LoVo (cell line): ENCODE results near the gene ACP4.
"Not testable (repeated sequence)": the region's sequence is repeated elsewhere in the genome, so short reads cannot be mapped to it uniquely, and the experiment has no call there.

ENCODE experiments used
- DNase-seq: peaks from one replicate; pipeline ENCODE4 v3.0.0-alpha.2; 2016; ENCODE audit warnings: low spot score

Gene ACP4

GRCh38 chr19:50797429-50797780, 7.2 kb downstream of the ACP4 start:
- DNase-seq = no peak

- DNase-seq = no peak
These were observed 7.8 kb downstream of the ACP4 start for GRCh38 chr19:50797781-50798658.

DNA sequence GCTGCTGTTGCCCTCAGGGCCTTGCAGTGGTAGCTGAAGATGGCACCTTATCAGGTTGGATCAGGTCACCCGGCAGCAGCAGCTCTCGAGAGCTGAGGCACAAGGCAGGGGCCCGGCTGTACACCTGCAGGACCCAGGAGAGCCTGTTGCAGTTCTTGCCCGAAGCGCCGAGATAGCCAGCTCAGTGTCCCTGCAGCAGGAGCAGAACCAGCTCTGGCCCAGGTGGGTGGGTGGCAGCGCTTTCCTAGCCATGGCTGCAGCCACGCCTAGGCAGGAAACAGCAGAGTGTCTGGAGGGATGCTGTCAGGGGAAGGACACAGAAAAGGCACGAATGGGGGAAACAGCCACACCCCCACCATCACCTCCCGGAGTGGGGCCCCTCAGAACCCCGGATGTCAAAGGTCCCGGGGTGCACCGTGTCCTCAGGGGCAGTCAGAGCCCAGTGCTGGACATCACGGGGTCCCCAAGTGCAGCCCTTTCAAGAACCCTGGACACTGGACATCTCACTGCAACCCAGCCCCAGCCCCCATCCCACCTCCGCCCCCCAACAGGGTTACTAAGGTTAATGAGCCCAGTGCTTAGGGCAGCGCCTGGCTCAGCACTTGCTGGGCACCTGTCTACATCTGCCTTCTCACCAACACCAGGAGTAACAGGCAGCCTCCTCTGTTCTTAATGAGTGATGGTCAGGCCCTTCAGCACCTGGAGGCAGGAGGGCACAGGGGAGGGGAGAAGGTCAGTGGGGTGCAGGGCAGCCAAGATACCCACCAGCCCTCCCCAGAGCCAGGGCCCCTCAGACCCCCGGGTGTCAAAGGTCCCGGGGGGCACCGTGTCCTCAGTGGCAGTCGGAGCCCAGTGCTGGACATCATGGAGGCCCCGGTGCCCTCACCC, 8.7 kb downstream of the ACP4 start:
- no peak for DNase-seq

DNA sequence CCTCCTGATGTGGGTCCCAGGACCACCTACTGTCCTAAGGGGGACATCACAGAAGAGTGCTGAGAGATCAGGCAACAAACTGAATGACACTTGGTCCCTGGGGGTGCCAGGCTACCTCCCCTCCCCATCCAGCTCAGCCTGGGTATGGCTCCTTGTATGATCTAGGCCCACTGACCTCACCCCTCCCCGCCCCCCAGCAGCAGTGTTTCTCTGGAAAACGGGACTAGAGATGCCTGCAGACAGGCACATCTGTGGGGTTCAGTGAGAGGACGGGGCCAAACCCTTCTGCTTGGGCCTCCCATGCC, 9.3 kb downstream of the ACP4 start:
- DNase-seq = no peak

GRCh38 chr19:50801107-50801506, 10.9 kb downstream of the ACP4 start:
- no peak for DNase-seq

DNA sequence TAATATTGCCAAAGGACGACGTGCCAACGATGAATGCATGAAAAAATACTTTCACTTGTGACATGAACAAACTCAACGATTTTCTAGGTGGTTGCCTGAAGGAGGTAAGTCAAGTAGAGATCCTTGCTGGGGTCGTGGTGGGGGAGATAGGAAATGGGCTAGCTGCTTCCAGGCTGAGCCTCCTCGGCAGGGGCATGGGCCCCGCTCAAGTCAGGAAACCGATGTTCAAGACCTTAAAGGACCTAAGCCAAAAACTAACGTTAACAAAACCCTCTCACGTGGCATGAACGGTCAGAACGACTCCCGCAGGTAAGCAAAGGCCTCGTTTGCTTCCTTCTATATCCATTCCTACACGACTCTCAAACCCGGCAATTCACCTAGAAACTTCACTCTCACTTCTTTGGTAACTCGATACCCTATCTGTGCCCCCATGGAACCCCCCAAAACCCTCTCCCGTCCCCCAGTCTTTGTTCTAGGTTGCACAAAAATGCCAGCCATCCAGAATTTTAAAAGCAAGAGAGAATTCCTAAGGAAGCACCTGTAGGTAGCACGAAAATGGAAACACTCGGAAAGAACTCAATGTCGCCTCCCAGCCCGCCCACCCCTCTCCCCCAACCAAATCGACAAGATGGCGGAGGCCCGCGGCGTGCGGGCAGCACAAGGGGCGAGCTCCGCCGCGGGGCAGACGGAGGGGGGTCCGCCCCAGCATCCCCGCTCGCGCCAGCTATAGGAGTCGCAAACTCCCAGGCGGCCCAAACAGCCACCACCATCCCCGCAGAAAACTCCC, 13.6 kb downstream of the ACP4 start:
- no peak for DNase-seq

DNA sequence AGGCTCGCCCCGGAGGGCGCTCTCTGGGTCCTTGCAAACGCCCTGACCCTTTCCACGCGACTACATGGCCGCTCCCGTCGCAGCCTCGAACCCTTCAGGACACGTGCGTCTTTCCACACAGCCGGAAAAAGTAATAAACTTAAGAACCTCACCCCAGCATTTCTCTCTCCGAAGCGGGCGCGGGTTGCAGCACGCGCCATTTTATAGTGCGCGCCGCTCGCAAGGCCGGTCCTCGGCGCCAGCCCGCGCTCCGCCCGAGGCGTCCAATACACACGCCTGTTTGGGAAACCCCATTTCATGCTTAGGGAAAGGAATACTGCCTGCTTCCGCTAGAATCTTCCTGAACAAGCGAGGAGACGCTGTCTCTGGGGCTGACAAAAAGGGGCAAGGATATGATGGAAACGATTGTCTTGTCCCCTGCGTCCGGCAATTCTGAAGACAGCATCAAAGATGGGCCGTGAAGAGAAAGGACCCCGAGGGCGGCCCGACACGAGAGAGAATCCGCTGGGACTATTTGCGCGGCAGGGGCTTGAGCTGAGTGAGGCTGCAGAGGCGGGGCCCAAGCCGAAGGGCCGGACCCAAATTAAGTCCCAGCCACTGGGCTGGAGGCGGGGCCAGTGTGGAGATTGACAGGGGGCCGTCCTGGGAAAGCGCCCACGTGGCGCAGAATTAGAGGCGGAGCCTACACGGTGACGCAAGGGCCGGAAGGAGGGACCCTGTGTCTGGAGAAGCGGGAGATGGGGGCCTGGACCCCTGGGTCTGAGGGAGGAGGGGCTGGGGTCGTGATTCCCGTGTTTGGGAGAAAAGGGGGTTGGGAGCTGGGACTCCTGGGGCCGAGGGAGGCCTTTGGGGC, 14.4 kb downstream of the ACP4 start:
- DNase-seq = peak; percentile 99

DNA sequence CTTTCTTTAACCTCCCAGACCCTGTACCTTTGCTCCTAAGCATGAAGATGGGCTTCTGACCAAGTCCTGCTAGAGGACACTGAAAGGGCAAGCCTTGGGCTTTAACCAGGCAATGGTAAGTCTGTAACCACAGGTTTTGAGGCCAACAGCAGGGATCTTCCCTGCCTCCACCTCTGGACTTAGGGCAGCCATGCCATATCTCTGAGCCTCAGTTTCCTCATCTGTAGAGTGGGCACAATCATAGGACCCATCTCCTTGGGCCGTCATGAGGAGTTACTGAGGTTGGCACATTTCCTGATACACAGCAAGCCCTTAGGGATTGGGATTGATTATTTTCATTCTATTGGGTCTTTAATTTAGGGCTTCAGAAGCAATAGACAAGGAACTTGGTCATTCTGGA, 18.6 kb downstream of the ACP4 start:
- DNase-seq = no peak

DNA sequence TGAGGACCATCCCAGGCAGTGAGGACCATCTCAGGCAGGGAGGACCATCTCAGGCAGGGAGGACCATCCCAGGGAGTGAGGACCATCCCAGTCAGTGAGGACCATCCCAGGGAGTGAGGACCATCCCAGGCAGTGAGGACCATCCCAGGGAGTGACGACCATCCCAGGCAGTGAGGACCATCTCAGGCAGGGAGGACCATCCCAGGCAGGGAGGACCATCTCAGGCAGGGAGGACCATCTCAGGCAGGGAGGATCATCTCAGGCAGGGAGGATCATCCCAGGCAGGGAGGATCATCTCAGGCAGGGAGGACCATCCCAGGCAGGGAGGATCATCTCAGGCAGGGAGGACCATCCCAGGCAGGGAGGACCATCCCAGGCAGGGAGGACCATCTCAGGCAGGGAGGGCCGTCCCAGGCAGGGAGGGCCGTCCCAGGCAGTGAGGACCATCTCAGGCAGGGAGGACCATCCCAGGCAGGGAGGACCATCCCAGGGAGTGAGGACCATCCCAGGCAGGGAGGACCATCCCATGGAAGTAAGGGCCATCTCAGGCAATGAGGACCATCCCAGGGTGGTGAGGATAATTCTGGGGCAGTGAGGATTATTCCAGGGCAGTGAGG, 21.5 kb downstream of the ACP4 start:
- DNase-seq = not testable (repeated sequence)

DNA sequence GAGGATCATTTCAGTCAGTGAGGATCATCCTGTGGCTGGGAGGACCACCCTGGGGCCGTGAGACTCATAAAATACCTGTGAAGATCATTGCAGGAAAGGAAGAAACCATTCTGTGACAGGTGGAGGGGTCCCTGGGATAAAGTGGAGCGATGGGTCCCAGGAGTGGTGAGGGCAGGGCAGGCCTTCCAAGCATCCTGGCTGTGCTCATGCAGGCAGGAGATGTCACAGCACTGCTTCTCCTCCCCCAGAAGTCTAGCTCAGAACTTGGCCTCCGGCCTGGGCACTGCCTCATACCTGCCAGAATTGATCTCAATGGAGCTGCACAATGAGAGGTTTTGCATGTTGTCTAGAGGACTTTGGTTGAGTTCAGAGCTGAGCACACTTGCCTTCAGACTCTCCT, 22.3 kb downstream of the ACP4 start:
- DNase-seq = no peak

GRCh38 chr19:50814883-50815282, 24.7 kb downstream of the ACP4 start:
- DNase-seq = no peak

DNA sequence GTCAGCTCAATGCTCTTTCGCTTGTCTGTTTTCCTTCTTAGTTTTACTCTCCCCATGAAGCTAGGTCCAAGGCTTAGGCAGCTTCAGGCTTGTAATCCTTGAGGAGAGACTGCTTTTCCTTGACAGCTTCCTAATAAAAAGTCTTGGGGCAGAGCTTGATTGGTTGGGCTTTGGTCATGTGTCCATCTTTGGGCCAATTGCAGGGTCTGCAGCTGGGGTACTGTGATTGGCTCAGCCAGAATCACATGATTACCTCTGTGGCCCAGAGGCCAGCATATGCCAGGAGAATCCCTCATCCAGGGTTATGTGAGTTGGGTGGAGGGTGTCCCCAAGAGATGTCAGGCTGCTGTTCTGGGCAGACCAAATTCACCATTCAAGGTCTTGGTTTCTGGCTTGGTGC, 25.2 kb downstream of the ACP4 start:
- no peak for DNase-seq

- DNase-seq = peak; percentile 76
These were observed 28.0 kb downstream of the ACP4 start for GRCh38 chr19:50817941-50818858.

- DNase-seq = no peak
These were observed 28.8 kb downstream of the ACP4 start for GRCh38 chr19:50818859-50819472.

DNA sequence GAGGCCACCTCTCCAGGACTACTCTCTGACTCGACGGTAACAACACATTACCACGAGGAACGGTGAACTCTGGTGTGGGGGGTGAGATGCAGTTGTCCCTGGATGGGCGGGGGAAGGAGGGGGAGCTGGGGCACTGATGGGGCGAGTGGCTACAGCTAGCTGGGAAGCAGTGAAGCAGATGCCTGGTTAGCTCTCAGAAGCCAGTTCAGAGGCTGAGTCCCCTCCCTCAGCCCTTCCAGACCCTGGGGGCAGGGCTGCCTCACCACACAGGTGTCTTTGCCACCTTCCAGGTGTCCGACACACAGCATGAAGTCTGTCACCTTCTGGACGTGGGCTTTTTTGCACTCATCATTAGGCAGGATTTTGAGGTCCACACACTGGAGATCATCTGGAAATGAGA, 29.4 kb downstream of the ACP4 start:
- DNase-seq = no peak

DNA sequence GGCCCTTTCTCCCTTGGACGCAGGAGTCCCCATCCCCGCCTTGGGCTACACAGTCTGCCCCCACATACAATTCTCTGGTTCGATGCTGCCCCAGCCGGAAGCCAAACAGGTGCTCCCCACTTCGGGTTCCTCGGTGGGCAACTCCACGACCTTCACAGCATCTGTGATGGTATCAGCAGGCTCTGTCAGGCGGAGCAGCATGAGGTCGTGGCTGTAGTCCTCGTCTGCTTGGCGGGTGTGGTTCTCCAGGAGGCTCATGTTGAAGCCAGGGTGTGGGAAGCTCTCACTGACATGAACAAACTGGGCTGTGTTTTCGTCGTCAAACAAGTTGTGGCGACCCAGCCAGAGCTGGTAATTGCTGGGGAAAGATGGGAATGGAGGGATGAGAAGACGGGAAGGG, 29.9 kb downstream of the ACP4 start:
- DNase-seq = no peak

GRCh38 chr19:50820549-50821247, 30.5 kb downstream of the ACP4 start:
- DNase-seq = no peak

- no peak for DNase-seq
These were observed 31.0 kb downstream of the ACP4 start for GRCh38 chr19:50821248-50821612.

- no peak for DNase-seq
These were observed 31.4 kb downstream of the ACP4 start for GRCh38 chr19:50821622-50822021.
